Memory B cell (primary cell): ENCODE results near the gene NBPF20.
"Not testable (repeated sequence)": the region's sequence is repeated elsewhere in the genome, so short reads cannot be mapped to it uniquely, and the experiment has no call there.

Experiments used
- ATAC-seq: fragments of 150-1000 bp; cut with Tn5 transposase; 2 replicates; pipeline ENCODE4 v1.10.0; 2021; ENCODE audit warnings: low read depth, mild to moderate bottlenecking, moderate library complexity
- DNase-seq, 2 donors: peaks; one replicate each; pipeline ENCODE4 v3.0.0; 2022; ENCODE audit warnings: low spot score in 2 of 2
- H3K27ac Mint-ChIP-seq: one replicate; pipeline ENCODE4 v1.8.0; 2022; ENCODE audit warnings: mild to moderate bottlenecking, moderate library complexity, mixed read lengths
- H3K27me3 Mint-ChIP-seq: one replicate; pipeline ENCODE4 v1.8.0; 2022; ENCODE audit warnings: mixed read lengths
- H3K36me3 Mint-ChIP-seq: one replicate; pipeline ENCODE4 v1.8.0; 2022; ENCODE audit warnings: mild to moderate bottlenecking, mixed read lengths
- H3K4me1 Mint-ChIP-seq: one replicate; pipeline ENCODE4 v1.8.0; 2022; ENCODE audit warnings: mixed read lengths
- H3K4me3 Mint-ChIP-seq: one replicate; pipeline ENCODE4 v1.8.0; 2022; ENCODE audit warnings: mild to moderate bottlenecking, moderate library complexity, mixed read lengths
- H3K9me3 Mint-ChIP-seq: one replicate; pipeline ENCODE4 v1.8.0; 2022; ENCODE audit warnings: mixed read lengths

Gene NBPF20

GRCh38 chr1:145425436-145426029 is at the start of gene NBPF20:
Gene NBPF20 (minus strand): TSS chr1:145425603. CDS start chr1:145405272, 20,331 bp downstream.
- peaks cover 21% of the 10 kb centered on the region for H3K27me3 Mint-ChIP-seq
- H3K4me3 Mint-ChIP-seq: peak within 1 kb of the TSS; percentile 90

GRCh38 chr1:145474837-145475368 is 49.5 kb upstream of the NBPF20 start:
- not testable (repeated sequence) for H3K9me3 Mint-ChIP-seq, H3K4me3 Mint-ChIP-seq, H3K4me1 Mint-ChIP-seq, H3K27me3 Mint-ChIP-seq, ATAC-seq, H3K27ac Mint-ChIP-seq, DNase-seq, H3K36me3 Mint-ChIP-seq

More at GRCh38 chr1:145425436-145426029, at the start of gene NBPF20:
- DNase-seq: peak; percentile 74 to 82
- peaks cover 16% of the 10 kb centered on the region for H3K9me3 Mint-ChIP-seq
- H3K27ac Mint-ChIP-seq: peak within 1 kb of the TSS; percentile 87
- peak; percentile 94 for ATAC-seq
- peaks cover 7% of the 10 kb centered on the region for H3K4me1 Mint-ChIP-seq
- H3K36me3 Mint-ChIP-seq: peaks cover 11% of the 10 kb centered on the region

GRCh38 chr1:145472731-145473130 is 47.3 kb upstream of the NBPF20 start:
- not testable (repeated sequence) for H3K27ac Mint-ChIP-seq, H3K9me3 Mint-ChIP-seq, H3K27me3 Mint-ChIP-seq, H3K36me3 Mint-ChIP-seq, H3K4me1 Mint-ChIP-seq, H3K4me3 Mint-ChIP-seq, ATAC-seq, DNase-seq

GRCh38 chr1:145471365-145471764 is 46.0 kb upstream of the NBPF20 start:
- not testable (repeated sequence) for H3K27me3 Mint-ChIP-seq, H3K27ac Mint-ChIP-seq, H3K4me1 Mint-ChIP-seq, H3K4me3 Mint-ChIP-seq, DNase-seq, H3K9me3 Mint-ChIP-seq, H3K36me3 Mint-ChIP-seq, ATAC-seq

GRCh38 chr1:145465405-145466144 is 40.2 kb upstream of the NBPF20 start:
- not testable (repeated sequence) for H3K4me1 Mint-ChIP-seq, H3K36me3 Mint-ChIP-seq, H3K9me3 Mint-ChIP-seq, H3K27me3 Mint-ChIP-seq
- Mint-ChIP-seq H3K27ac (peak overlapping the region; percentile 100), H3K4me3 (peak overlapping the region; percentile 84)
- DNase-seq (peak; percentile 92 to 93), ATAC-seq (peak; percentile 80)

GRCh38 chr1:145464708-145465336 is 39.4 kb upstream of the NBPF20 start:
- H3K4me1 Mint-ChIP-seq, H3K9me3 Mint-ChIP-seq, H3K27me3 Mint-ChIP-seq, H3K36me3 Mint-ChIP-seq, DNase-seq: not testable (repeated sequence)
- H3K27ac Mint-ChIP-seq: peak overlapping the region; percentile 100
- peak overlapping the region; percentile 84 for H3K4me3 Mint-ChIP-seq
- ATAC-seq: peak; percentile 13

GRCh38 chr1:145464017-145464416 is 38.6 kb upstream of the NBPF20 start:
- not testable (repeated sequence) for ATAC-seq, H3K4me1 Mint-ChIP-seq, H3K9me3 Mint-ChIP-seq, H3K4me3 Mint-ChIP-seq, H3K27ac Mint-ChIP-seq, DNase-seq, H3K27me3 Mint-ChIP-seq, H3K36me3 Mint-ChIP-seq

GRCh38 chr1:145460684-145461083 is 35.3 kb upstream of the NBPF20 start:
- ATAC-seq, H3K9me3 Mint-ChIP-seq, DNase-seq, H3K27me3 Mint-ChIP-seq, H3K4me1 Mint-ChIP-seq, H3K36me3 Mint-ChIP-seq, H3K4me3 Mint-ChIP-seq, H3K27ac Mint-ChIP-seq: not testable (repeated sequence)

- H3K4me1 Mint-ChIP-seq, H3K27ac Mint-ChIP-seq, H3K9me3 Mint-ChIP-seq, DNase-seq, H3K4me3 Mint-ChIP-seq, H3K27me3 Mint-ChIP-seq, ATAC-seq, H3K36me3 Mint-ChIP-seq: not testable (repeated sequence)
These were observed 34.6 kb upstream of the NBPF20 start for GRCh38 chr1:145460048-145460447.

GRCh38 chr1:145459591-145459990 is 34.2 kb upstream of the NBPF20 start:
- not testable (repeated sequence) for ATAC-seq, H3K27me3 Mint-ChIP-seq, H3K27ac Mint-ChIP-seq, H3K4me3 Mint-ChIP-seq, H3K4me1 Mint-ChIP-seq, H3K36me3 Mint-ChIP-seq, DNase-seq, H3K9me3 Mint-ChIP-seq

- not testable (repeated sequence) for H3K4me1 Mint-ChIP-seq, H3K4me3 Mint-ChIP-seq, H3K27me3 Mint-ChIP-seq, H3K36me3 Mint-ChIP-seq, H3K9me3 Mint-ChIP-seq, ATAC-seq, H3K27ac Mint-ChIP-seq, DNase-seq
These were observed 33.7 kb upstream of the NBPF20 start for GRCh38 chr1:145459063-145459462.

- H3K36me3 Mint-ChIP-seq, H3K4me3 Mint-ChIP-seq, ATAC-seq, H3K4me1 Mint-ChIP-seq, H3K27ac Mint-ChIP-seq, DNase-seq, H3K9me3 Mint-ChIP-seq: not testable (repeated sequence)
- peaks cover 10% of the 10 kb centered on the region for H3K27me3 Mint-ChIP-seq
These were observed 29.4 kb upstream of the NBPF20 start for GRCh38 chr1:145454824-145455177.

GRCh38 chr1:145453873-145454823 is 28.7 kb upstream of the NBPF20 start:
- not testable (repeated sequence) for H3K4me3 Mint-ChIP-seq, DNase-seq, H3K27me3 Mint-ChIP-seq, H3K4me1 Mint-ChIP-seq, ATAC-seq, H3K9me3 Mint-ChIP-seq, H3K36me3 Mint-ChIP-seq, H3K27ac Mint-ChIP-seq
